AG04449 (cell line): Measurements from ENCODE around the gene SV2A.
"Not testable (repeated sequence)": the region's sequence is repeated elsewhere in the genome, so short reads cannot be mapped to it uniquely, and the experiment has no call there.

Source experiments
- CTCF ChIA-PET: fragments of 350-600 bp; formaldehyde crosslinking; extraction: SDS; loops from one replicate; lab custom pipeline; 2021; ENCODE audit warnings: antibody characterized with exemption; lab: Yijun Ruan, JAX
- POLR2A ChIA-PET: fragments of 400-600, 350-600 bp; formaldehyde crosslinking; extraction: SDS; loops from one replicate; lab custom pipeline; 2020; ENCODE audit warnings: antibody characterized with exemption, inconsistent platforms; lab: Yijun Ruan, JAX
- DNase-seq: peaks from one replicate; pipeline ENCODE4 v3.0.0-alpha.2; 2010; ENCODE audit warnings: low read depth, low spot score
- H3K4me3 ChIP-seq: 2 replicates; pipeline ENCODE4 v1.5.1; 2011; ENCODE audit warnings: low read depth, mild to moderate bottlenecking, control low read depth, low read length
- TF ChIP-seq, protein P1 (sequence below): IDR thresholded peaks from one replicate; pipeline ENCODE4 v1.5.1; 2011; ENCODE audit warnings: mild to moderate bottlenecking, moderate library complexity, low read length, control low read depth, inconsistent platforms; ENCODE audit not compliant: insufficient read depth; ENCODE audit errors: missing control alignments

Gene SV2A

GRCh38 chr1:149899460-149900284 lies 18.0 kb downstream of the SV2A start, which contains the start of gene BOLA1:
TSS of gene BOLA1 (plus strand) at chr1:149899568. CDS start at chr1:149900060, 492 bp downstream.
- H3K4me3 ChIP-seq, result peak within 1 kb of the TSS; percentile 66
- ChIA-PET POLR2A (interaction anchor here (0.6 to 1.5 kb wide), 2 partner anchors 12 to 29 kb away, joined by 3 to 20 read pairs; a partner anchor contains a TSS), CTCF (interaction anchor here (1.1 to 2.5 kb wide), 2 partner anchors 11 to 288 kb away, joined by 5 to 13 read pairs; a partner anchor contains a TSS)
- TF ChIP-seq, protein P1, sequence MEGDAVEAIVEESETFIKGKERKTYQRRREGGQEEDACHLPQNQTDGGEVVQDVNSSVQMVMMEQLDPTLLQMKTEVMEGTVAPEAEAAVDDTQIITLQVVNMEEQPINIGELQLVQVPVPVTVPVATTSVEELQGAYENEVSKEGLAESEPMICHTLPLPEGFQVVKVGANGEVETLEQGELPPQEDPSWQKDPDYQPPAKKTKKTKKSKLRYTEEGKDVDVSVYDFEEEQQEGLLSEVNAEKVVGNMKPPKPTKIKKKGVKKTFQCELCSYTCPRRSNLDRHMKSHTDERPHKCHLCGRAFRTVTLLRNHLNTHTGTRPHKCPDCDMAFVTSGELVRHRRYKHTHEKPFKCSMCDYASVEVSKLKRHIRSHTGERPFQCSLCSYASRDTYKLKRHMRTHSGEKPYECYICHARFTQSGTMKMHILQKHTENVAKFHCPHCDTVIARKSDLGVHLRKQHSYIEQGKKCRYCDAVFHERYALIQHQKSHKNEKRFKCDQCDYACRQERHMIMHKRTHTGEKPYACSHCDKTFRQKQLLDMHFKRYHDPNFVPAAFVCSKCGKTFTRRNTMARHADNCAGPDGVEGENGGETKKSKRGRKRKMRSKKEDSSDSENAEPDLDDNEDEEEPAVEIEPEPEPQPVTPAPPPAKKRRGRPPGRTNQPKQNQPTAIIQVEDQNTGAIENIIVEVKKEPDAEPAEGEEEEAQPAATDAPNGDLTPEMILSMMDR, result no peak
- DNase-seq, result no peak

- TF ChIP-seq, protein P1, result no peak
- H3K4me3 ChIP-seq, result no peak overlapping the region
- ChIA-PET POLR2A (no interaction called here), CTCF (interaction anchor here (1.8 kb wide), 1 partner anchor 8 kb away, joined by 5 read pairs; a partner anchor contains a TSS)
- no peak for DNase-seq
Measured at GRCh38 chr1:149896575-149896974, 21.1 kb downstream of the SV2A start.

DNA sequence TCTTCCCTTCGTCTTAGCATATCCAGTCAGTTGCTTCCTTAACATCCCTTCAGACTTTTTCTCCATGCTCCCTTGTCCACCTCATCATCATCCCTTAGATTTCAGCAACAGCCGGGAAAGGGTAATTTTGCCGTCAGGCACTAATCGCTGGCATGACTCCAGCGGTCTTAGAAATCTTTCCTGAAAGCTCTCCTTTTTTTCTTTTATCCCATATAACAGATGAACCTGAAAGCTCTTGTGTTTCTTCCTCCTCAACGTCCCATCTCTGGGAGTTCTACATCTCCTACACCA lies 28.7 kb downstream of the SV2A start:
- H3K4me3 ChIP-seq, result peak overlapping the region; percentile 64
- ChIA-PET CTCF (interaction anchor here (0.6 to 2.9 kb wide), 17 partner anchors 10 to 298 kb away, joined by 3 to 18 read pairs (median 4); partner anchors contain the start of genes BOLA1, MTMR11 and VPS45), POLR2A (interaction anchor here (1.5 to 3.7 kb wide), 5 partner anchors 40 to 179 kb away, joined by 5 to 39 read pairs (median 15); partner anchors contain the start of genes OTUD7B and VPS45)
- TF ChIP-seq, protein P1, result no peak
- DNase-seq, result no peak

DNA sequence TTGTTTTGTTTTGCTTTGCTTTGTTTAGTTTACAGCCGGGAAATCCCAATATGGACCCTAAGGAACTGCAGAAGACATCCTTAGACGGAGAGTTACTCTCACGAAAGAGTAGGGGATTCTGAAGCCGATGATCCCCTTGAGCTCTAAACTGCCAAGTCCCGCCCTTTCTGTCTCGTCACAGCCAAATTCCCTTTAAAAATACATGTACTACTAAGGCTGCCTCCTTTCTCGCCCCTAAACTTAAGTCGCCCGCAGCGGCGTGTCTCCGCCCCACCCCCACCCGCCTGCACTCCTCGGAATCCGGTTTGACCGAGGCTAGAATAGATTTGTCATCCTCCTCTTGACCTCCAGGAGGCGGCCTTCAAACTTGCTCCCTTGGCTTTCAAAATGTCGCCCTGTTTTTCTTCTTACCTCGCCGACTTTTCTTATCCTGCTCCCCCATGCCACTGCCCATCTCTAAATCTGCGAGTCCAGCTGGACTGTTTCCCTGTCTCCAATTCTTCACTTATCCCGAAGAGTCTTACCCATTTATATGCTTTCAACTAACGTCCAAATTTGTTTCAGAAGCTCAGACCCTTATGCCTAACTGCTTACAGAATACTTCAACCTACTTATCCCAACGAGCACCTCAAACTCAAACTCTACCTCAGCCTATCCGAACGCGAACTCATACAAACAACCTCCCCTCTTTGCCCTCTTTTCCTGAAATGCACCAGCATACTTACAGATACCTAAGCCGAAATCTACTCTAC lies 29.2 kb downstream of the SV2A start:
- ChIA-PET POLR2A (interaction anchor here (0.7 to 3.7 kb wide), 18 partner anchors 11 to 345 kb away, joined by 3 to 39 read pairs (median 6); partner anchors contain the start of genes BOLA1, MTMR11, OTUD7B and VPS45), CTCF (interaction anchor here (0.6 to 2.9 kb wide), 25 partner anchors 9 to 299 kb away, joined by 3 to 18 read pairs (median 4); partner anchors contain the start of genes BOLA1, MTMR11 and VPS45)
- TF ChIP-seq, protein P1, result peak; percentile 72
- DNase-seq, result no peak
- H3K4me3 ChIP-seq, result peak overlapping the region; percentile 64

- ChIA-PET CTCF (interaction anchor here (0.7 to 2.9 kb wide), 22 partner anchors 9 to 303 kb away, joined by 3 to 18 read pairs (median 5); partner anchors contain the start of genes BOLA1 and VPS45), POLR2A (interaction anchor here (0.7 to 3.7 kb wide), 23 partner anchors 10 to 346 kb away, joined by 3 to 39 read pairs (median 4); partner anchors contain the start of genes BOLA1, MTMR11, OTUD7B and VPS45)
- TF ChIP-seq, protein P1, result no peak
- H3K4me3 ChIP-seq, result peak overlapping the region; percentile 69
- peak; percentile 97 for DNase-seq
Measured at GRCh38 chr1:149887456-149888246, 30.0 kb downstream of the SV2A start.

DNA sequence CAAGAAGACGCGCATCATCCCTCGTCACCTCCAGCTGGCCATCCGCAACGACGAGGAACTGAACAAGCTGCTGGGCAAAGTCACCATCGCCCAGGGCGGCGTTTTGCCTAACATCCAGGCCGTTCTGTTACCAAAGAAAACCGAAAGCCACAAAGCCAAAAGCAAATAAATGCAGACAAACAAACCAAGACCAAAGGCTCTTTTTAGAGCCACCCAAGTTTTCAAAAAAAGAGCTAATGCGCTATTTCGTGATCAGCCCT lies 30.5 kb downstream of the SV2A start:
- H3K4me3 ChIP-seq, result peak overlapping the region; percentile 69
- ChIA-PET CTCF (interaction anchor here (1.0 to 2.8 kb wide), 11 partner anchors 29 to 303 kb away, joined by 3 to 18 read pairs (median 5); partner anchors contain the start of gene VPS45), POLR2A (interaction anchor here (0.7 to 3.7 kb wide), 22 partner anchors 10 to 346 kb away, joined by 3 to 39 read pairs (median 4); partner anchors contain the start of genes BOLA1, MTMR11, OTUD7B and VPS45)
- DNase-seq, result not testable (repeated sequence)
